Stimulated activated CD4-positive, alpha-beta T cell treated with anti-CD3 and anti-CD28 coated beads, Interleukin-4, amount 100 ng/mL, for 1 hour (primary cell): Measurements from ENCODE around the gene CIDEA.
"Not testable (repeated sequence)": the region's sequence is repeated elsewhere in the genome, so short reads cannot be mapped to it uniquely, and the experiment has no call there.

Experiments
- DNase-seq: peaks from one replicate; pipeline ENCODE4 v3.0.0-alpha.2; 2020

The CIDEA gene

GRCh38 chr18:12239431-12239830, 14.7 kb upstream of the CIDEA start:
- no peak for DNase-seq

DNA sequence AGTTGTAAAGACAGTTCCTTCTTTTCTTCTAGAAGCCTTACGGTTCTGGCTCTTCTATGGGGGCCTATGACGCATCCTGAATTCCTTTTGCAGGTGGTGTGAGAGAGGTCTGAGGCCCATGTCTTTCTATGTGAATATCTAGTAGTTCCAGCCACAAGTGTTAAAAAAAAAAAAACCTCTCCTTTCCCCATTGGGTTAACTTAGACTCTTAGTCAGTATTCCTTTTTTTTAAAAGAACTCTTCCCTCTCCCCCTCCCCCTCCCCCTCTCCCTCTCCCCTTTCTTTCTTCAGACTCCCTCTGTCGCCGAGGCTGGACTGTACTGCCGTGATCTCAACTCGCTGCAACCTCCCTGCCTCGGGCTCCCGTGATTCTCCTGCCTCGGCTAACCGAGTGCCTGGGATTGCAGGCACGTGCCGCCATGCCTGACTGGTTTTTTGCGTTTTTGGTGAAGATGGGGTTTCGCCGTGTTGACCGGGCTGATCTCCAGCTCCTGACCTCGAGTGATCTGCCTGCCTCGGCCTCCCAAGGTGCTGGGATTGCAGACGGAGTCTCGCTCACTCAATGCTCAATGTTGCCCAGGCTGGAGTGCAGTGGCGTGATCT, 11.4 kb upstream of the CIDEA start:
- DNase-seq: no peak

- not testable (repeated sequence) for DNase-seq
Measured at GRCh38 chr18:12243272-12243671, 10.9 kb upstream of the CIDEA start.

DNA sequence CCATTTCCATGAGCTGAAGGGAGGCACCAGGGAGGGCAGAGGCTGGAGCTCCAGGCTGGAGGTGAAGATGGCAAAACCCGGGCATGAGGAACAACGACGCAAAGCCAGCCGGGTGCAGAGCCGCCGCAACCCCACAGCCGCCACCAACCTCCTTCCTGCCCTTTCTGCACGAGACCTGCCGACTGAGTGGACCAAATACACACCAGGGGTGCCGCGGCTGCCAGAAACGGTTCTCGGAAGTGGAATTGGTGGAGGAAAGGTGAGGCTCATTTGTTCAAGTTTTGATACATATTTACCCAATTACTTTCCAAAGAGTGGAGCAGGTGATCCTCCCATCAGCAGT, 8.4 kb upstream of the CIDEA start:
- DNase-seq: no peak

GRCh38 chr18:12246849-12247808, 7.0 kb upstream of the CIDEA start:
- DNase-seq: no peak

DNA sequence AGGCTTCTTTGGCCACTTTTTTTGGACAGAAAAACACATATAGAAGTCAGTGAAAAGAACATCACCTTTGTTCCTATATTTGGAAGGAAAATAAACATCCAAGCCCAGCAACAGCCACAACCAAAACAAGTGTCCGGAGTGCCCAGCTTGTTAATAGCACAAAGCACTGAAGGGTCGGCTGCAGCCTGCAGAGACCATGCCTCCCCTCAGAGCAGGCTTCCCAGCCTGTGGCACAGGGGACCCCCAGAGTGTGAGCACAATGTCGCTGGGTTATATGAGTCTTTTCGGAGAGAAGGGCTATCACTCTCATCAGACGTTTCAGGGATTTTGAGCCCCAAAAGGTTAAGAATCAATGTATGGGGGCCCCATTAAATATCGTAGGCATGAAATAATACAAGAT, 6.2 kb upstream of the CIDEA start:
- no peak for DNase-seq

GRCh38 chr18:12248926-12249720, 5.0 kb upstream of the CIDEA start:
- DNase-seq: no peak

DNA sequence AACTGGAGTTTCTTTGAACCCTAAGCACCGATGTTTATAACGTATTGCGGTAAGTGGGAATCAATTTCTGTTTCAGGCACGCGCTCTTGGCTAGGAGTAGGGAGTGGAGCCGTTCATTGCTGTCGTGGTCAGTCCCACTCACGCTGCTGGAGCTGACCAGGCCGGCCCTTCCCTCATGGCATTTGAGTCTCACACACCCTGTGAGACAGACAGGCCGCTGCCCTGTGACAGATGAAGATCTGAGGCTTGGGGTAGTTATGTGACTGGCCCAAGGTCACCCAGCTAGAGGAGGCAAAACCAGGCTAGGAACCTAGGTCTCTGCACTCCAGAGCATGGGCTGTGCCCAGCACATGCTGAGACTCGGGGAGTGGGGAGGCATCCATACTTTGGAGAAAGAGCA, 2.9 kb upstream of the CIDEA start:
- DNase-seq: no peak

DNA sequence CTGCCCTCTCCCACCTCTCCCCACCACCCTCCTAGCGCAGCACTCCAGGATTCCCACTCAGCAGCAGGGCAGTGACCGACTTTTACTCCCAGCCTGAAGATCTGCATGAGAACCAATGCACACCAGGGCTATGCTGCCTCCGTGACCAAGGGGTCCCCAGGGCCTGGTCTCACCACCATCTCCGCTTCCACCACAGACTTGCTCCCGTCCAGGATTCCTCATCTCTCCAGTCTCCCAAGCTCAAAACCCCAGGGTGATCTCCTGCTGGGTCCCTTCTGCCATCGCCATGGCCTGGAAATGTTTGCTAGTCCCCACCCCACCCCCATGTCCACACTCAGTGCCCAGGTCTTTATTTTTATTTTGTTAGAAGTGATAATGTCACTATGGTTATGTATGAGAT, 2.1 kb upstream of the CIDEA start:
- DNase-seq: no peak

DNA sequence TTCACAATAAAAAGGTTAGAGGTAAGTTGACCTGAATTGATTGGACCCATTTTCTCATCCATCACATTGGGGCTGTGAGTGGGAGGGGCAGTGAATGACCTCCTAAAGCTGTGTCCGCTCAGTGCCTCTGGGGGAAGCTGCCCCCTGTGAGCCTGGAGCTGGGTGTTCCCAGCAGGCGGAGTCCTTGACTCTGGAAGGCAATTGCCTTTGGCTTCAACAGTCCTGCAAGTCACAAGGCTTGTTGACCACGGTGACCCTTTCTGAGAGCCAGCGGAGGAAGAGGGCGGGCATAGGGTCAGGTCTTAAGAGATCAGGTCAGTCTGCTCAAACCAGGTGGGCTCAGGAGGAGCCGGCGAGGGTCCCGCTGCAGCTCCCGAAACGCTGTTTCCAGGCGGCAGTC, 1.1 kb upstream of the CIDEA start:
- no peak for DNase-seq

- no peak for DNase-seq
Measured at GRCh38 chr18:12253663-12254135, 462 bp upstream of the CIDEA start.

GRCh38 chr18:12254820-12255511, 805 bp downstream of the CIDEA start:
- DNase-seq: no peak

GRCh38 chr18:12255626-12256026, 1.5 kb downstream of the CIDEA start:
- no peak for DNase-seq

DNA sequence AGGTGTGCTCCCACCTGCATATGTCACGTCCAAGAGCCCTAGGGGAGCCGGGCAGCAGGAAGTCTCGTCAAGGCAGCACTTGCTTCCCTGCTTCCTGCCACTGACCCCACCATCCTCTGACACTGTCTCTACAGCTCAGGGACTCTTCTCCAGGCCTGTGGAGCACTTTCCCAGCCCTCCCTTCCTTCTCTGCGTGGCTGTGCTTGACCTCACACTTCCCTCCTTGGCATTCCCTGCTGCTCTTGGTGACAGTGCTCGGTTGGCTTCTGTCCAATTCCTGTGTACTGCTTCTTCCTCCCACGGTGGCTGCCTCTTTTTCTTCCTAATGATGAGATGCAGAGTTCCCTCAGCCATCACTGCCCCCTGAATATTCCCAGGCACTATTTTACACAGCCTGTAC, 2.8 kb downstream of the CIDEA start:
- no peak for DNase-seq

- no peak for DNase-seq
Measured at GRCh38 chr18:12257996-12258718, 4.0 kb downstream of the CIDEA start.

DNA sequence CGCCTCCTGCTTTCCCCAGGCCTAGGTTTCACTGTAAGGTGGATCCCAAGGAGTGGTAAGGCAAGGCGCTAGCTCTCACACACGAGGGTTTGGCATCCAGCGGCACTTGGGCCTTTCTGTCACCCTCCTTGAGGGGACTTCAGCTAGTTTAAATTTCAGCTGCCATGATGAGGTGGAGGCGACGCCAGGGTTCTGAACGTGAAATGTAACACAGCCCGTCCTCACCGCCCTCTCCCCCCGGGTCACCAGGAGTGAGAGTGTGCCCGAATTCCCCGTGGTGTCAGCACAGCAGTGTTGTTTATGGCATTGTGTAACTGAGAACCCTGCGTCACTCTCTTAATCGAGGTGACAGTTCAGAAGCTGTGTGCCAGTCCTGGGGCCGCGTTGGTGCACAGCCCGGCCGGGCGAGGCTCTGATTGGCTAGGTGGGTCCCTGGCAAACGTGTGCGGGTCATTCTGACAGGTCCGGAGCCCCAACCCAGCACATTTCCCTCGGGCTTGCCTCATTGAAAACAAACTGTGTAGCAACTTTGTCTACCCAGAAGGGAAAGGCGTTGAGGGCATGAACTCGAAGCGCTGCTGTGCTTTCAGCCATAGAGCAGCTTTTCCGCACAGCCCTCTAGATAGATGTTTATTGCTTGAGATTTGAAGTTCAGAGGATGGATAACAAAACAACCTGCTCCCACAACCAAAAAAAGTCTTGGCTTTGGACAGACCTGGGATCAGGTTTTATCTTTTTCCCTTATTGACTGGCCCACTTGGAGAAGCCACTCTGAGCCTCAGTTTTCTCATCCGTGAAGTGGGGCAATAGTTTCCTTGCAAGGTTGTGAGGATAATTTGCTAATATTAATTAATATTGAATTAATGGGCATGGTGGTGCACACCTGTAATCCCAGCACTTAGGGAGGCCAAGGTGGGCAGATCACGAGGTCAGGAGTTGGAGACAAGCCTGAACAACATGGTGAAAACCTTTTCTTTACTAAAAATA, 4.9 kb downstream of the CIDEA start:
- no peak for DNase-seq

GRCh38 chr18:12262748-12263147, 8.6 kb downstream of the CIDEA start:
- no peak for DNase-seq

GRCh38 chr18:12264864-12265263, 10.7 kb downstream of the CIDEA start:
- no peak for DNase-seq

GRCh38 chr18:12271376-12272235, 17.4 kb downstream of the CIDEA start:
- peak; percentile 64 for DNase-seq

GRCh38 chr18:12274793-12275192, 20.6 kb downstream of the CIDEA start:
- DNase-seq: no peak
